Prostate gland (tissue), 2 donors: Measurements from ENCODE around the gene IQGAP1.

Source experiments
- POLR2A ChIP-seq: fragments of 450-650 bp; IDR thresholded peaks from one replicate; pipeline ENCODE4 v1.6.1; 2016; ENCODE audit warnings: antibody characterized with exemption, mild to moderate bottlenecking
- TF ChIP-seq, protein P1 (sequence below), 4 experiments: fragments of 200-600 bp in 2 of 4; fragments of 450-650 bp in 2 of 4; sonication (generic) in 2 of 4; IDR thresholded peaks; 1 replicate in 3 of 4; 2 replicates in 1 of 4; pipeline ENCODE4 v1.5.1; 2016 to 2019; ENCODE audit warnings: antibody characterized with exemption in 4 of 4, mild to moderate bottlenecking in 2 of 4, moderate library complexity in 2 of 4

DNA sequence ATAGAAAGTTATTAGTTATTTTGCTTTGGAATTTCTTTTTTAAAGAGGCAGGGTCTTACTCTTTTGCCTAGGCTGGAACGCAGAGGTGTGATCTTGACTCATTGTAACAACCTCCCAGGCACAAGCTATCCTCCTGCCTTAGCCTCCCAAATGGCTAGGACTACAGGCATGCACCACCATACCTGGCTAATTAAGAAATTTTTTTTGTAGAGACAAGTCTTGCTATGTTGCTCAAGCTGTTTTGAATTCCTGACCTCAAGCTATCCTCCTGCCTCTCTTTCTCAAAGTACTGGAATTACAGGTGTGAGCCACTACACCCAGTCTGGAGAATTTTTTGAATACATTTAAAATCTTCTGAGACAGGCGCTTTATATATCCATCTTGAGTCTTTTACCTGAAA lies 49.5 kb downstream of the IQGAP1 start:
- TF ChIP-seq POLR2A, result no peak
- TF ChIP-seq, protein P1, sequence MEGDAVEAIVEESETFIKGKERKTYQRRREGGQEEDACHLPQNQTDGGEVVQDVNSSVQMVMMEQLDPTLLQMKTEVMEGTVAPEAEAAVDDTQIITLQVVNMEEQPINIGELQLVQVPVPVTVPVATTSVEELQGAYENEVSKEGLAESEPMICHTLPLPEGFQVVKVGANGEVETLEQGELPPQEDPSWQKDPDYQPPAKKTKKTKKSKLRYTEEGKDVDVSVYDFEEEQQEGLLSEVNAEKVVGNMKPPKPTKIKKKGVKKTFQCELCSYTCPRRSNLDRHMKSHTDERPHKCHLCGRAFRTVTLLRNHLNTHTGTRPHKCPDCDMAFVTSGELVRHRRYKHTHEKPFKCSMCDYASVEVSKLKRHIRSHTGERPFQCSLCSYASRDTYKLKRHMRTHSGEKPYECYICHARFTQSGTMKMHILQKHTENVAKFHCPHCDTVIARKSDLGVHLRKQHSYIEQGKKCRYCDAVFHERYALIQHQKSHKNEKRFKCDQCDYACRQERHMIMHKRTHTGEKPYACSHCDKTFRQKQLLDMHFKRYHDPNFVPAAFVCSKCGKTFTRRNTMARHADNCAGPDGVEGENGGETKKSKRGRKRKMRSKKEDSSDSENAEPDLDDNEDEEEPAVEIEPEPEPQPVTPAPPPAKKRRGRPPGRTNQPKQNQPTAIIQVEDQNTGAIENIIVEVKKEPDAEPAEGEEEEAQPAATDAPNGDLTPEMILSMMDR (IDR thresholded peaks at IDR 0.05), result no peak
